IPS-18a (cell line): ENCODE data around the gene SLC16A5.
"Not testable (repeated sequence)": the region's sequence is repeated elsewhere in the genome, so short reads cannot be mapped to it uniquely, and the experiment has no call there.

Experiments
- H3K27ac ChIP-seq: one replicate; pipeline ENCODE4 v1.5.1; 2013; ENCODE audit warnings: low read length
- H3K27me3 ChIP-seq: one replicate; pipeline ENCODE4 v1.6.1; 2013; ENCODE audit warnings: mild to moderate bottlenecking, low read length; ENCODE audit not compliant: control insufficient read depth, insufficient read depth
- H3K36me3 ChIP-seq: one replicate; pipeline ENCODE4 v1.6.1; 2013; ENCODE audit warnings: low read depth, low read length; ENCODE audit not compliant: control insufficient read depth
- H3K4me1 ChIP-seq: one replicate; pipeline ENCODE4 v1.6.1; 2013; ENCODE audit warnings: low read depth, low read length; ENCODE audit not compliant: control insufficient read depth
- H3K4me3 ChIP-seq: one replicate; pipeline ENCODE4 v1.5.1; 2013; ENCODE audit warnings: low read length
- H3K9ac ChIP-seq: one replicate; pipeline ENCODE4 v1.6.1; 2013; ENCODE audit warnings: mild to moderate bottlenecking, low read length, moderate library complexity
- H3K9me3 ChIP-seq: one replicate; pipeline ENCODE4 v1.6.1; 2013; ENCODE audit warnings: low read depth, low read length; ENCODE audit not compliant: control insufficient read depth

Gene SLC16A5

DNA sequence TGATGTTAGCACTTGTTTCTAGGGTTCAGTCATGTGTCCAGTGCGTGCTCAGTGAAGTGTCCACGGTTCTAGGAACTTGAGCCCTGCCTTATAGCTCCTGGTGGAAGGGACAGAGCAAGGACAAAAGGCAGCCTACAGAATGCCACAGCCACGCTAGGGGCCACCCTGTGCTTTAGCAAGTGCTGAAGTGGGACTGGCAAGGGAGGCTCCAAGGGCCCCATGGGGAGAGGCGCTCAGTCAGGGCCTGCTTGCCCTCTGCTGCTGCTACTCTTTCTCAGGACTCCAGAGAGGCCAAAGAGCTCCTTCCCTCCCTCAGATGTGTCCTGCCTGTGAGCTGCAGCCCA, 37.0 kb downstream of the SLC16A5 start:
- no peaks in the 10 kb centered on the region for H3K4me1 ChIP-seq
- peaks cover 7% of the 10 kb centered on the region for H3K36me3 ChIP-seq
- no peak overlapping the region for H3K4me3 ChIP-seq
- no peak overlapping the region for H3K27ac ChIP-seq
- no peaks in the 10 kb centered on the region for H3K9me3 ChIP-seq
- H3K27me3 ChIP-seq, result no peaks in the 10 kb centered on the region
- H3K9ac ChIP-seq, result no peak overlapping the region

DNA sequence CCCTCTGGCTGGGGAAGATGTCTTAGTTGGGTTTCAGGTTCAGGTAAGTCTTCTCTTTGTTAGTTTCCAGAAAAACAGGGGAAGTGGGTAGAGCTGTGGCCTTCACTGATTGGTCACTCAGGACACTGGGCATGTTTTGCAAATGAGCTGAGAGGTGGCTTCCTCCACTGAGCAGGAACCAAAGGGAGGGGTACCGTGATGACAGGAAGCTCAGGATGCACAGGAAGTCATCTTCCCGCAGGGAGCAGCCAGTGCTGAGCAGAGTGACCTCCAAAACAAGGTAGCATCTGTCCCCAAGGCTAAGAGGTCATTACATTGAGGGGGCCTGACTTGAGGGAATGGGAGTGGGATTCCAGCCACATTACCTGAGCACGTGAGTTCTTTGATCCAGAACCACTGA, 38.2 kb downstream of the SLC16A5 start:
- Histone ChIP-seq H3K36me3 (peaks cover 10% of the 10 kb centered on the region), H3K9me3 (no peaks in the 10 kb centered on the region), H3K4me1 (peaks cover 4% of the 10 kb centered on the region), H3K4me3 (no peak overlapping the region), H3K27ac (no peak overlapping the region), H3K9ac (no peak overlapping the region), H3K27me3 (no peaks in the 10 kb centered on the region)

DNA sequence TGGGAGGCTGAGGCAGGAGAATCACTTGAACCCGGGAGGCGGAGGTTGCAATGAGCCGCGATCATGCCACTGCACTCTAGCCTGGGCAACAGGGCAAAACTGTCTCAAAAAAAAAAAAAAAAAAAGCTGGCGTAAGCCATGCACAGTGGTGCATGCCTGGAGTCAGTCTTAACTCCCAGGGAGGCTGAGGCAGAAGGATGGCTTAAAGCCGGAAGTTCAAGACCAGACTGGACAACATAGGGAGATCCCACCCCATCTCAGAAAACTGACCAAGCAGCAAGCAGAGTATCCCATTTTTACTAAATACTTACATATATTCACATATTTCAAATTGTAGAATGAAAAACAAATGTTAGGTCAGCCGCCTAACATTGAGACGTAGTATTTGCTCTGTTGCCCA, 39.2 kb downstream of the SLC16A5 start:
- peaks cover 4% of the 10 kb centered on the region for H3K4me1 ChIP-seq
- no peaks in the 10 kb centered on the region for H3K9me3 ChIP-seq
- H3K9ac ChIP-seq, result no peak overlapping the region
- H3K27me3 ChIP-seq, result no peaks in the 10 kb centered on the region
- peaks cover 10% of the 10 kb centered on the region for H3K36me3 ChIP-seq
- no peak overlapping the region for H3K4me3 ChIP-seq
- H3K27ac ChIP-seq, result no peak overlapping the region

DNA sequence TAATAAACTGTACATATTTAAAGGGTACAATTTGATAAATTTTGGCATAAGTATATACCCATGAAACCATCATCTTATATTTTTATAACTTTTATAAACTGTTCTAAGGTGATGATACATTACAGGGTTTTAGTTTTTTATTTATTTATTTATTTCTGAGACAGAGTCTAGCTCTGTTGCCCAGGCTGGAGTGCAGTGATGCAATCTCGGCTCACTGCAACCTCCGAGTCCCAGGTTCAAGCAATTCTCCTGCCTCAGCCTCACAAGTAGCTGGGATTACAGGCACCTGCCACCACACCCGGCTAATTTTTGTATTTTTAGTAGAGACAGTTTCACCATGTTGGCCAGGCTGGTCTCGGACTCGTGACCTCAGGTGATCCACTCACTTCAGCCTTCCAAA, 40.2 kb downstream of the SLC16A5 start:
- not testable (repeated sequence) for H3K4me3 ChIP-seq, H3K9me3 ChIP-seq, H3K4me1 ChIP-seq, H3K27me3 ChIP-seq, H3K27ac ChIP-seq, H3K9ac ChIP-seq
- peaks cover 10% of the 10 kb centered on the region for H3K36me3 ChIP-seq

DNA sequence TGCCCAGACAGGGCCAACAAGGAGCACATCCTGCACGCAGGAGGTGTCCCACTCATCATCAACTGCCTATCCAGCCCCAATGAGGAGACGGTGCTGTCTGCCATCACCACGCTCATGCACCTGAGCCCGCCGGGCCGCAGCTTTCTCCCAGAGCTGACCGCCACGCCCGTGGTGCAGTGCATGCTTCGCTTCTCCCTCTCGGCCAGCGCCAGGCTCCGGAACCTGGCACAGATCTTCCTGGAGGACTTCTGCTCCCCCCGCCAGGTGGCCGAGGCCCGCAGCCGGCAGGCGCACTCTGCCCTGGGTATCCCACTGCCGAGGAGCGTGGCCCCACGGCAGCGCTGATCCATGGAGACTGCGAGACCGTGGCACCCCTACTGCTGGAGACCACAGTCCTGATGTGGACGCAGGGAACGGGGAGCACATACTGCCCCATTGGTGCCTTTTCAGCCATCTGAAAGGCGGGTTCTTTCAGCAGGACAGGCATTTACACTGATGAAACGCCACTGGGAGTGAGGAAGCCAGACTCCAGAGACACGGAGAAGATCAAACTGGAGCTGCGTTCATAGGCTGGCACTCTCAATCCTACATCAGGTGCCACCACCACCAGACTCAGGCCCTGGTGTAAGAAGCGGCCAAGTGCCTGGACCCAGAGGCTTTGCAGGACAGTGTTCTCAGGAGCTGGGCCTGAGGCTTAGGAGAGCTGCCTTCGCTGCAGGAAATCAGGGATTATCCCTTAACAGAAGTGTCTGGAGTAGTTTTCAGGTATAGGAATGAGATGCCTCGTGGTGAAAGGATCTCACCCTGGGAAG, 41.1 kb downstream of the SLC16A5 start:
- Histone ChIP-seq H3K9me3 (no peaks in the 10 kb centered on the region), H3K27ac (no peak overlapping the region), H3K4me1 (peaks cover 4% of the 10 kb centered on the region), H3K27me3 (no peaks in the 10 kb centered on the region), H3K9ac (no peak overlapping the region), H3K4me3 (no peak overlapping the region), H3K36me3 (peaks cover 10% of the 10 kb centered on the region)

DNA sequence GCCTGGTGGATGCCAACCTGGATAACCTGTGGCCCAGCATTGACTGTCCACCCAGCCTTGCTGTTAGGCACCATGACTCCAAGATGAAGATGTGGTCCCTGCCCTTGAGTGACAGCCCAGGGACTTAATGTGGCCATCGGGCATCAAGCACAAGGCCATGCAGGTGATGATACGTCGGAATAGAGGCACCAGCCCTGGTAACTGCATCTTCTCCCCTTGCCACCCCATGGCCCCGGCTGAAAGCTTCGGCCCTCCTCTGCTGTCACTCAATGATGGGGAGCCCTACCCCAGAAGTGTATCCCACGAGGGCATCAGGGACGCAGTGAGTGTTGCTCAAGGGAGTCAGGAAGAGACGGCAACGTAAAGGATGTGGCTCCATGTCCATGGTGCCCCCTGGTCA, 41.8 kb downstream of the SLC16A5 start:
- H3K9me3 ChIP-seq, result no peaks in the 10 kb centered on the region
- H3K27me3 ChIP-seq, result no peaks in the 10 kb centered on the region
- peaks cover 4% of the 10 kb centered on the region for H3K4me1 ChIP-seq
- H3K27ac ChIP-seq, result no peak overlapping the region
- H3K4me3 ChIP-seq, result no peak overlapping the region
- H3K9ac ChIP-seq, result no peak overlapping the region
- peaks cover 10% of the 10 kb centered on the region for H3K36me3 ChIP-seq

DNA sequence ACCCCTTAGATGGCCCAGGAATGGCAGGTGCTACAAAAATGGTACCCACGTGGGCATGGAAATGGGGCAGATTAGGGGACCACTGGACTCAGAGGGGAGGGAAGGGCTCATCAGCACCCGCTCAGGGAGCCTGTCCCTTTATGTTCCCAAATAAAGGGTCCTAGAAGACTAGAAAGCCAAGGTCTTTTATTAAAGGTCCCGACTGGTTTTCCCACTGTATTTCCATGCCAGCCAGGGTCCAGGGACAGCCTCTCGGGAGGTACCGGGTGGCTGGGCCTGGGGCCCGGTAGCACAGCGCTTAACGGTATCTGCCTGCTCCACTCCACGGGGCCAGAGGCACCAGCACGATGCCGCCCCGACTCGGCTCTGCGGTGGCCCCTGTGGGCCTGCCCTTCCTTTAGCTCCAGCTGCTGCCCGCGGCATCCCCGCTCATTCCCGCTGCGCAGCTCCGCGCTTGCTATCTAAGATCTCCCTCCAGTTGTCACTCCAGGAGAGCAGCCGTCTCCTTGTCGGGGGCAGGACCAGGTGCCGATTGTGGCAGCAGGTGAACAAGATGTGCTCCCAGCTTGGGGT, 42.4 kb downstream of the SLC16A5 start:
- Histone ChIP-seq H3K4me1 (peaks cover 4% of the 10 kb centered on the region), H3K9me3 (no peaks in the 10 kb centered on the region), H3K36me3 (peaks cover 16% of the 10 kb centered on the region), H3K4me3 (peak overlapping the region; percentile 83), H3K9ac (no peak overlapping the region), H3K27me3 (no peaks in the 10 kb centered on the region), H3K27ac (no peak overlapping the region)

DNA sequence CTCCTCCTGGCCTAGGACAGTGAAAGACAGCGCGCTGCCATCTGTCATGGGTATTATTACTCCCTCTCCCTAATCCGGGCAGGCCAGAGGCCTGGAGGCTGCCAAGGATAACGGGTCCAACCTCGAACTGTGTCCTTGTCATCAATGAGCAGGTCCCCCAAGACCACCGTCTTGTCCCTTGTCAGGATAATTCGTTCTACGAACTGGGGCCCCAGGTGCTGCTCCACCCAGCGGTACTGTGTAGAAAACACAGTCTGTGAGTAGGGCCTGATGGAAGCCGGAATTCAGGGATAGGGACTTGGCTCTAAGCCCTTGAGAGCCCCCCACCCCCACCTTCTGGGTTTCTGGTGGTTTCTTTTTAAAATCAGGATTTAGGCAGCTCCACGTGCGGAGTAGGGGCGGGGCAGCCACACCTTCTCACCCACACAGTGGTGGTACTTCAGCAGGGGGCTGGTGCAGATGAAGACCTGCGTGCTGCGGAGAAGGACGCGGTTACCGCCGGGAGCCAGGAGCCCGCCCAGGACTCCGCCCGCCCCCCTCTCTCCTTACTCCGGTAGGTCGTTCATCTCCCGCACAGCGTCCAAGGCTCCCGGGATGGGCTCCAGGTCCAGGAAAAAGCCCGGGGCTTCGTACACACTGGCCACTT, 43.0 kb downstream of the SLC16A5 start:
- peak overlapping the region; percentile 83 for H3K4me3 ChIP-seq
- H3K9ac ChIP-seq, result peak overlapping the region; percentile 84
- H3K27me3 ChIP-seq, result no peaks in the 10 kb centered on the region
- peaks cover 22% of the 10 kb centered on the region for H3K36me3 ChIP-seq
- no peaks in the 10 kb centered on the region for H3K9me3 ChIP-seq
- H3K27ac ChIP-seq, result peak overlapping the region; percentile 44
- H3K4me1 ChIP-seq, result peaks cover 4% of the 10 kb centered on the region

DNA sequence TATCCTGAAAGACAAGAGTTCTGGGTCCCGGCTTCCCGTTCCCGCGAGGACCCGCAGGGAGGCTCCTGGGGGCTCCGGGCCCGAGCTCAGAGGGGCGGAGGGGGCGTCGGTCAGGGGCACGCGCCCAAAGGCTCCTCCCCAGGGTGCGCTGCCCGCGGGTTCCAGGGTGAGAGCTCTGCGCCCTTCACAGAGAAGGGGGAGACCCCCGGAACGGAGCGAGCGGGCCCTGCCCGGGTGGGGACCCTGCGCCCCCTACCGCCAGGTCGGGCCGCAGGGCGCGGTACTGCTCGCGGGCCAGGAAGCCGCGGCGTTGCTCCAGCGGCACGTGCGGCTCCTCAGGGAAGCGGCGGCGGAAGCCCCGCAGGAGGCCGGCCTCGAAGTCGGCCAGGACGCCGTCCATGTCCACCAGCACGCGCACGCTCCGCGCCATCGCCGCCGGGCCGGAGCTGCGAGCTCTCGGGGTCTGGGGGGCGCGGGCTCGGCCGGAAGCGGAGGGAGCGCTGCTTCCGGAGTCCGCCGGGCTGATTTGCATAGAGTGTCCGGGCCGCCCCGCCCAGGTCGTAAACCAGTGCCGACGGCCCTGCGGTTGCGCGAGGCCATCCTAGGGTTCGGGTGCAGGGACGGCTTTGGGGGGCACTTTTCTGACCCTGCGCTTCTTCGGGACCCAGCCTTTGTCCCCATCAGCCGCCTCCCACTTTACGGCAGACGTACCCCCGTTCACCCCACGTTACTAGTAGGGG, 43.7 kb downstream of the SLC16A5 start, which contains the start of gene NT5C:
TSS of gene NT5C (minus strand) at position 465 of the 740 bp plus-strand sequence. CDS start at position 430, 35 bp downstream.
- Histone ChIP-seq H3K4me3 (peak within 1 kb of the TSS; percentile 83), H3K27ac (peak within 1 kb of the TSS; percentile 44), H3K27me3 (no peaks in the 10 kb centered on the region), H3K9me3 (no peaks in the 10 kb centered on the region), H3K9ac (peak within 1 kb of the TSS; percentile 84), H3K4me1 (peaks cover 4% of the 10 kb centered on the region), H3K36me3 (peaks cover 27% of the 10 kb centered on the region)

DNA sequence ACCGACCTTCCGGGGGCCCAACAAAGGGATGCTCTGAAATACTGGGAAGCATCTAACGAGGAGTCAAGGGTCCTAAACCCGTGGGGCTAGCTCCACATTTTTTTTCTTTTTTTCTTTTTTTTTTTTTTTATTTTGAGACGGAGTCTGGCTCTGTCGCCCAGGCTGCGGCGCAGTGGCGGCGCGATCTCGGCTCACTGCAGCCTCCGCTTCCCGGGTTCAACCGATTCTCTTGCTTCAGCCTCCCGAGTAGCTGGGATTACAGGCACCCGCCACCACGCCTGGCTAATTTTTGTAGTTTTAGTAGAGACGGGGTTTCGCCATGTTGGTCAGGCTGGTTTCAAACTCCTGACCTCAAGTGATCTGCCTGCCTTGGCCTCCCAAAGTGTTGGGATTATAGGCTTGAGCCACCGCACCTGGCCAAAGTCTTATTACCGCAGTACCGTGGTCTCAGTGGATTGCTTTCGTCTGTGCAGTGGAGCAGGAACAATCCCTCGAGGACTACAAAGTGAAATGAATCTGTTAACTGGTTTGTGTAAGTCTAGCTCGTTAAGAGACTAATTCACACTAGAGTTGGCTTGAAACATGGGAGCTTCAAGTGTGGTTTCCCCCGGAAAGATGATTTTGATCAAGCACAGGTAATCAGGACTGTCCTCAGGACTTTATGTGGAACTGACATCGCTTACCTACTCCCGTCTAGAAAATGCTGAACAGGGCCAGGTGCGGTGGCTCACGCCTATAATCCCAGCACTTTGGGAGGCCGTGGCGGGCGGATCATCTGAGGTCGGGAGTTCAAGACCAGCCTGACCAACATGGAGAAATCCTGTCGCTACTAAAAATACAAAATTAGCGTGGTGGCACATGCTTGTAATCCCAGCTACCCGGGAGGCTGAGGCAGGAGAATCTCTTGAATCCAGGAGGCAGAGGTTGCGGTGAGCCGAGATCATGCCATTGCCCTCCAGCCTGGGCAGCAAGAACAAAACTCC, 44.6 kb downstream of the SLC16A5 start:
- H3K9ac ChIP-seq, result peak overlapping the region; percentile 84
- H3K27ac ChIP-seq, H3K4me1 ChIP-seq: not testable (repeated sequence)

More for the DNA sequence above, 44.6 kb downstream of the SLC16A5 start:
- peak overlapping the region; percentile 83 for H3K4me3 ChIP-seq
- peaks cover 30% of the 10 kb centered on the region for H3K36me3 ChIP-seq
- H3K9me3 ChIP-seq, H3K27me3 ChIP-seq: not testable (repeated sequence)
